K562 (cell line): Measurements from ENCODE around the gene NUDT4B.
"Not testable (repeated sequence)": the region's sequence is repeated elsewhere in the genome, so short reads cannot be mapped to it uniquely, and the experiment has no call there.

Experiments
- ARID2 ChIP-seq: fragments of 450-650 bp; IDR thresholded peaks from 2 replicates; pipeline ENCODE4 v1.6.1; 2017; ENCODE audit warnings: antibody characterized with exemption, mild to moderate bottlenecking
- PHF21A ChIP-seq: fragments of 450-650 bp; IDR thresholded peaks from 2 replicates; pipeline ENCODE4 v1.6.1; 2017; ENCODE audit warnings: low read depth, borderline replicate concordance
- TSHZ1 ChIP-seq: fragments of 250-450 bp; sonication (Bioruptor Pico); IDR thresholded peaks from 2 replicates; pipeline ENCODE4 v1.4.0; 2020; ENCODE audit warnings: mild to moderate bottlenecking, moderate library complexity
- ZNF23 ChIP-seq: fragments of 250-450 bp; sonication (Bioruptor Pico); IDR thresholded peaks from 2 replicates; pipeline ENCODE4 v1.4.0; 2020; ENCODE audit warnings: mild to moderate bottlenecking
- ZNF263 ChIP-seq: sonication (generic); formaldehyde crosslinking; IDR thresholded peaks from 2 replicates; pipeline ENCODE4 v1.8.0; 2022; ENCODE audit warnings: mild to moderate bottlenecking, missing genetic modification reagents, borderline replicate concordance
- ZSCAN29 ChIP-seq: fragments of 450-650 bp; IDR thresholded peaks from 2 replicates; pipeline ENCODE4 v1.6.1; 2017
- TF ChIP-seq, protein P1 (sequence below): sonication (generic); formaldehyde crosslinking; IDR thresholded peaks from 2 replicates; pipeline ENCODE4 v1.8.0; 2022; ENCODE audit warnings: missing genetic modification reagents, mild to moderate bottlenecking, borderline replicate concordance
- TF ChIP-seq, protein P2 (sequence below): sonication (generic); formaldehyde crosslinking; IDR thresholded peaks from 2 replicates; pipeline ENCODE4 v1.8.1; 2023; ENCODE audit warnings: mild to moderate bottlenecking, missing genetic modification reagents

DNA sequence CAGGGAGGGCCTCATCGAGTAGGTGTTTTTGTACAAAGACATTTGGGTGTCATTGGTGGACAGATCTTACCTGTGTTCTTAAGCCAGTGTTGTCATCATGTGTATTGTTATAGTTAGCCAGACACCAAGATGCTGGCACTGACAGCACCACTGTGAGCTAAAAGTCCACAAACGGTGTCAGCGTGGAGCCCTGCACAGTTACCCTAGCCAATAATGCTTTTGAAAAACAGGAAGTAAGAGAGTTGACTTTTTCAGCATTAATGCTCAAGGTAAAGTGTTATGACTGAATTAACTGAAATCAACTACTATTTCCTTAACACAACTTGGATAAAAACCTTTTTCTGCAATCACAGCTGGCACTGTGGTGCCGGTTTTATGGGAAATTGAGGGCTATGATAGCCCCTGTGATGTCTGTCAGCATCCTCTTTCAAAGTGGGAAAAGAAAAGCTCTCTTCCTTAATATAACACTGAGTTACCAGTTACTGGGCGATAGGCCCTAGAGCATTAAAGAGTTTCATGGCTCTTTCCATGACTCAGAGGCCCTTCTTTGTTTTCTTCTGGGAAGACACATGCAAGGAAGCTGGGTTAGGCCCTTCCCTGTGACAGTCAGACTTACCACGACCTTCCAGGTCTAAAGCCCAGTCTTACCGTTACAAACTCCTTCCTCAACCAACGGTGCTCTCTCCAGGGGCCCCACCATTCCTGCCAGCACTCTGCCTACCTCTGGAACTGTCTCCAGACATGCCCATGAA lies 37.6 kb upstream of the NUDT4B start:
- TF ChIP-seq, protein P1, sequence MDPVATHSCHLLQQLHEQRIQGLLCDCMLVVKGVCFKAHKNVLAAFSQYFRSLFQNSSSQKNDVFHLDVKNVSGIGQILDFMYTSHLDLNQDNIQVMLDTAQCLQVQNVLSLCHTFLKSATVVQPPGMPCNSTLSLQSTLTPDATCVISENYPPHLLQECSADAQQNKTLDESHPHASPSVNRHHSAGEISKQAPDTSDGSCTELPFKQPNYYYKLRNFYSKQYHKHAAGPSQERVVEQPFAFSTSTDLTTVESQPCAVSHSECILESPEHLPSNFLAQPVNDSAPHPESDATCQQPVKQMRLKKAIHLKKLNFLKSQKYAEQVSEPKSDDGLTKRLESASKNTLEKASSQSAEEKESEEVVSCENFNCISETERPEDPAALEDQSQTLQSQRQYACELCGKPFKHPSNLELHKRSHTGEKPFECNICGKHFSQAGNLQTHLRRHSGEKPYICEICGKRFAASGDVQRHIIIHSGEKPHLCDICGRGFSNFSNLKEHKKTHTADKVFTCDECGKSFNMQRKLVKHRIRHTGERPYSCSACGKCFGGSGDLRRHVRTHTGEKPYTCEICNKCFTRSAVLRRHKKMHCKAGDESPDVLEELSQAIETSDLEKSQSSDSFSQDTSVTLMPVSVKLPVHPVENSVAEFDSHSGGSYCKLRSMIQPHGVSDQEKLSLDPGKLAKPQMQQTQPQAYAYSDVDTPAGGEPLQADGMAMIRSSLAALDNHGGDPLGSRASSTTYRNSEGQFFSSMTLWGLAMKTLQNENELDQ (CRISPR knock-in tag): not testable (repeated sequence)
- TF ChIP-seq ZSCAN29; ZNF263 (CRISPR knock-in tag); ZNF23 (CRISPR knock-in tag); ARID2; TSHZ1; PHF21A: not testable (repeated sequence)
- TF ChIP-seq, protein P2, sequence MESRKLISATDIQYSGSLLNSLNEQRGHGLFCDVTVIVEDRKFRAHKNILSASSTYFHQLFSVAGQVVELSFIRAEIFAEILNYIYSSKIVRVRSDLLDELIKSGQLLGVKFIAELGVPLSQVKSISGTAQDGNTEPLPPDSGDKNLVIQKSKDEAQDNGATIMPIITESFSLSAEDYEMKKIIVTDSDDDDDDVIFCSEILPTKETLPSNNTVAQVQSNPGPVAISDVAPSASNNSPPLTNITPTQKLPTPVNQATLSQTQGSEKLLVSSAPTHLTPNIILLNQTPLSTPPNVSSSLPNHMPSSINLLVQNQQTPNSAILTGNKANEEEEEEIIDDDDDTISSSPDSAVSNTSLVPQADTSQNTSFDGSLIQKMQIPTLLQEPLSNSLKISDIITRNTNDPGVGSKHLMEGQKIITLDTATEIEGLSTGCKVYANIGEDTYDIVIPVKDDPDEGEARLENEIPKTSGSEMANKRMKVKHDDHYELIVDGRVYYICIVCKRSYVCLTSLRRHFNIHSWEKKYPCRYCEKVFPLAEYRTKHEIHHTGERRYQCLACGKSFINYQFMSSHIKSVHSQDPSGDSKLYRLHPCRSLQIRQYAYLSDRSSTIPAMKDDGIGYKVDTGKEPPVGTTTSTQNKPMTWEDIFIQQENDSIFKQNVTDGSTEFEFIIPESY (CRISPR knock-in tag): not testable (repeated sequence)
